Keratinocyte (primary cell): Measurements from ENCODE around the gene RNF26.

Experiments
- EZH2 ChIP-seq: IDR thresholded peaks from one replicate; pipeline ENCODE4 v1.6.1; 2012; ENCODE audit warnings: inconsistent platforms, mild to moderate bottlenecking, low read length, moderate library complexity
- TF ChIP-seq, protein P1 (sequence below), 3 experiments: IDR thresholded peaks in 1 of 3; conservative IDR thresholded peaks in 1 of 3; optimal IDR thresholded peaks in 1 of 3; 2 replicates in 2 of 3; 3 replicates in 1 of 3; pipeline versions ENCODE3 to v1.5.1; 2011; ENCODE audit warnings: low read length in 3 of 3, mild to moderate bottlenecking in 3 of 3, moderate library complexity in 2 of 3, control low read depth in 1 of 3, inconsistent platforms in 1 of 3; ENCODE audit not compliant: insufficient read depth in 2 of 3; ENCODE audit errors: extremely low read depth in 1 of 3

GRCh38 chr11:119342023-119342300 is 7.6 kb downstream of the RNF26 start:
- TF ChIP-seq, protein P1, sequence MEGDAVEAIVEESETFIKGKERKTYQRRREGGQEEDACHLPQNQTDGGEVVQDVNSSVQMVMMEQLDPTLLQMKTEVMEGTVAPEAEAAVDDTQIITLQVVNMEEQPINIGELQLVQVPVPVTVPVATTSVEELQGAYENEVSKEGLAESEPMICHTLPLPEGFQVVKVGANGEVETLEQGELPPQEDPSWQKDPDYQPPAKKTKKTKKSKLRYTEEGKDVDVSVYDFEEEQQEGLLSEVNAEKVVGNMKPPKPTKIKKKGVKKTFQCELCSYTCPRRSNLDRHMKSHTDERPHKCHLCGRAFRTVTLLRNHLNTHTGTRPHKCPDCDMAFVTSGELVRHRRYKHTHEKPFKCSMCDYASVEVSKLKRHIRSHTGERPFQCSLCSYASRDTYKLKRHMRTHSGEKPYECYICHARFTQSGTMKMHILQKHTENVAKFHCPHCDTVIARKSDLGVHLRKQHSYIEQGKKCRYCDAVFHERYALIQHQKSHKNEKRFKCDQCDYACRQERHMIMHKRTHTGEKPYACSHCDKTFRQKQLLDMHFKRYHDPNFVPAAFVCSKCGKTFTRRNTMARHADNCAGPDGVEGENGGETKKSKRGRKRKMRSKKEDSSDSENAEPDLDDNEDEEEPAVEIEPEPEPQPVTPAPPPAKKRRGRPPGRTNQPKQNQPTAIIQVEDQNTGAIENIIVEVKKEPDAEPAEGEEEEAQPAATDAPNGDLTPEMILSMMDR (optimal IDR thresholded peaks at IDR 0.05 in 1 of 3, IDR thresholded peaks at IDR 0.05 in 1 of 3, conservative IDR thresholded peaks at IDR 0.05 in 1 of 3; ENCODE audit: extremely low read depth in 1 of 3, insufficient read depth in 2 of 3, low read length in 3 of 3): no peak
- TF ChIP-seq EZH2: no peak
